ENCODE measurements around the gene ATP5PD. TPM values are rescaled to one million over a fixed set of nuclear protein-coding genes. Genes with fewer than 3 reads are reported as not detected.

ATP5PD gene
- total RNA-seq, 1 experiment from 2014 or later, result 344 TPM

- H3K23ac ChIP-seq (ENCODE audit: insufficient read length, low read depth, low read length), result no peak overlapping the region
- no peak overlapping the region for H3K27ac ChIP-seq (ENCODE audit: insufficient read length, low read depth, low read length)
- H4K91ac ChIP-seq (ENCODE audit: insufficient read length, low read depth, low read length), result no peak overlapping the region
- no CpG with 5 or more reads among the region's 10 CpGs for WGBS (ENCODE audit: extremely low coverage, insufficient read length, low lambda C conversion rate)
- H2AK5ac ChIP-seq (ENCODE audit: insufficient read length, low read length), result no peak overlapping the region
- H3K4me1 ChIP-seq (ENCODE audit: insufficient read depth, low read length), result peaks cover 5% of the 10 kb centered on the region; the same call in 1 of the 2 replicates
- Mint-ChIP-seq H3K27ac (peak overlapping the region in 2 of 3 experiments; percentile 0 to 53; a peak in 3 of 7 replicates), H3K9me3 (no peaks in the 10 kb centered on the region), H3K36me3 (ENCODE audit: insufficient read depth in 1 of 3, low read depth in 3 of 3) (peaks cover 2 to 9% (median 5%) of the 10 kb centered on the region in 3 experiments), H3K4me3 (peak overlapping the region in 1 of 2 experiments; percentile 34; a peak in 2 of 5 replicates), H3K4me1 (peaks cover 41 to 47% of the 10 kb centered on the region in 2 experiments), H3K27me3 (ENCODE audit: low read depth) (no peaks in the 10 kb centered on the region)
- no peak overlapping the region for H3T11ph ChIP-seq (ENCODE audit: low read length)
- no peak for TF ChIP-seq CTCF (conservative IDR thresholded peaks at IDR 0.05)
- H2BK5ac ChIP-seq (ENCODE audit: insufficient read length, low read length), result no peak overlapping the region
- no peak overlapping the region for H3K4me2 ChIP-seq (ENCODE audit: insufficient read depth, insufficient read length, low read length)
- H3K79me1 ChIP-seq (ENCODE audit: insufficient read depth, low read depth, low read length, poor library complexity, severe bottlenecking), result no peaks in the 10 kb centered on the region
- no peak overlapping the region for H3K14ac ChIP-seq (ENCODE audit: insufficient read depth, low read length)
- no peak overlapping the region for H2BK20ac ChIP-seq (ENCODE audit: low read depth, low read length, poor library complexity, severe bottlenecking)
- H3K9ac ChIP-seq (ENCODE audit: extremely low read depth, insufficient read length, low read length), result no peak overlapping the region
- H2BK120ac ChIP-seq (ENCODE audit: low read depth, low read length, poor library complexity, severe bottlenecking), result no peak overlapping the region
- no peak overlapping the region for H3K56ac ChIP-seq (ENCODE audit: insufficient read length, low read depth, low read length)
- H4K5ac ChIP-seq (ENCODE audit: insufficient read length, low read depth, low read length), result no peak overlapping the region
- H3K27me3 ChIP-seq (ENCODE audit: insufficient read depth, low read length), result no peaks in the 10 kb centered on the region
- no peaks in the 10 kb centered on the region for H3K9me3 ChIP-seq (ENCODE audit: control insufficient read depth, low read depth, low read length)
- no peaks in the 10 kb centered on the region; the same call in 1 of the 2 replicates for H3K79me2 ChIP-seq (ENCODE audit: insufficient read depth, low read length)
- no peak overlapping the region for H2BK12ac ChIP-seq (ENCODE audit: insufficient read length, low read depth, low read length)
- no peak overlapping the region for H2BK15ac ChIP-seq (ENCODE audit: low read depth, low read length)
- H3K18ac ChIP-seq (ENCODE audit: insufficient read length, low read depth, low read length), result no peak overlapping the region
- no peak overlapping the region for H2AFZ ChIP-seq (ENCODE audit: low read length)
- DNase-seq, result no peak
- no peak overlapping the region for H4K8ac ChIP-seq (replicated peaks; ENCODE audit: insufficient read length, low read depth, low read length)
- H4K20me1 ChIP-seq (ENCODE audit: control insufficient read depth, insufficient read depth, insufficient read length), result no peaks in the 10 kb centered on the region
- H3K23me2 ChIP-seq (ENCODE audit: insufficient read length, low read depth, low read length, poor library complexity, severe bottlenecking), result peaks cover 7% of the 10 kb centered on the region
- no peak overlapping the region for H3K4ac ChIP-seq (ENCODE audit: low read depth, low read length)
Observed at GRCh38 chr17:75091855-75092327, 45.1 kb upstream of the ATP5PD start.
